GM19351 (cell line): ENCODE measurements around the gene ZRANB1.

Experiments used
- ATAC-seq: cut with Tn5 transposase; IDR thresholded peaks from one replicate; pipeline ENCODE4 v1.9.1; 2021; ENCODE audit warnings: mild to moderate bottlenecking, moderate library complexity; ENCODE audit not compliant: unreplicated experiment

The ZRANB1 gene

DNA sequence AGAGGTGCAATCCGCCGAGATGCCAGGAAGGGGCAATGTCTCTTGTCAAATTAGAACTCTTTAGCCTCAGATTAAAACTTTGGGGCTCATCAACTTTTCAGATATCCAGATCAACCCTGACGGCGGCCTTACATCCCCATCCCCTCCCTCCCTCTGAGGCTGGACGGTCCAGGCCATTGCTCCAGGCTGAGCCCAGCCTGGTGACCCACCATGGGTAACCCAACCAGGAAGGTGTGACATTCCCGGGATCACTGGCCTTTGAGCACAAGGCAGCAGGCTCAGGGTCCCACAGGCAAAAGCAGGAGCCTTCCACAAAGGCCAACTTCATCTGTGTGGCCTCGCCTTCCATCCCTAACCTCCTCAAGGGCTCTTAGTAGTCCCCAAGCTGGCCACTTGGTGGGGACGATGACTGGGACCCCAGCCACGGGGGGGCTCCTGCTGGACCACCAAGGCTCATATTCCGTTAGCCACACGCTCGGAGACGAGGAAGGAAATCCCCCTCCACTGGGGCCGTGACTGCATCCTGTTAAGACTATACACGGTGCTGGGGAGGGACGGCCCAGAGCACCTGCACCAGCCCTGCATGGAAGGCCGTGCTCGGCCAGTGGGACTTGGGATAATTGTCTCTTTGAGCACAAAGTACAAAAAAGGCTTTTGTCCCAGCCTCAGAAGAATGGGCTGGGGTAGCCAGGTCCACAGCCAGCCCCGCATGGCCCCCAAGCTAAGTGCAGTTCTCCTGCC is 62.8 kb downstream of the ZRANB1 start:
- no peak for ATAC-seq

DNA sequence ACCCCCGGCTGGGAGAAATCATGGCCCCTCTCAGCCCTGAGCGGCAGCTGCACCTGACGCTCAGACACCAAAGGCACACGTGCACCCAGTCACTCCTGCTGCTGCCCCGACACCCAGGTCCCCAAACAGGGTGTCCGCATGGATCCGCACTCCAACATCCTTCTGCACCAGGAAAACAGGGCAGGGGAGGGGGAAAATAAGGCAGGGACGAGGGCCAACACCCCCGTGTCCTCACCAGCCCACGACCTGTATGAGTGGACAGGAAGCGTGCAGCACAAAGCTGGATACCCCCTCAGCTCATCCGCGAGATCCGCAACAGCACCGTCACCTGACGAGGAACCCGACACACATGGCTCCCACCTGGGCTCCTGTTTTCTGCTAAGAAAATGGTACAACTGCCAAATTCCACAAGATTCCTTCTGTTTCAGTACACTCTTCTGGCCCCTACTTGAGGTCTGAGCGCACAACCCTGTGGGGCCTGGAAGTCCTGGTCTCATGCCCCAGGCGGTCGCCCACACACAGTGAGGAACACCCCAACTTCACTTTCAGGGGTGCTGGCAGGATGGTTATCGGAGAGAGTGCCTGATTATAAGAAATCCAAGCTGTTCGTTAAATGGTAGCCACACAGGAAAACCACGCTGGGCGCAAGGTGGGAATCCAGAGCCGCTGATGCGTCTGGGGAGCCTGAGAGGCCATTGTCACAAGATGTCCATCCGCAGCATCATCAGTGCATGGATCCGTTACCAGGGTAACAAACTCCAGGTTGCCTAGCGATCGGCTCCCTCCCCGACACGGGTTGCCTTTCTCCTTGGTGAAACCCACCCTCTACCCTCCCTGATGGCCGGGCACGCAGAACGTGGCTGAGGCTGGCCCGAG is 63.6 kb downstream of the ZRANB1 start:
- ATAC-seq = no peak

DNA sequence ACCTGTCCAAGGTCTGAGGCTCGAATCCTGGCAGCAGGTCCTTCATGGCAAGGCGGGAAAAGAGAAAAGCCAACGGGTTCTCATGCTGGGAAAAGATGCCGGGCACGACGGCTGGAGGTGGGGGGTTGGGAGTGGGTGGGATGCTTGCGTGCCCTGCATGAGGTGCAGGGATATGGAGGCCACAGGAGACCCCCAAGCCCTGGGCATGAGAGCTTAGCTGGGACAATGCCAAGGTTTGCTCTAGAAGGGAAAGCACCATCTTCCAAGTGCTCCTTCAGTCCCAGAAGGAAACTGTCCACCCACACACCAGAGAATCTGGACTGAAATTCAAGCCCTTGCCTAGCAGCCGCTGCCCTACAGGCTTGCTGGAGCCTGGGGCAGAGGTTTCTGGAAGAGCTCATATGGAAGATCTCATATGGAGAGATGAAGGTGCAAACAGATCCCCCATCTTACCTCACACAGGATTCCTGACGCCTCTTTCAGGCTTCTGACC is 64.3 kb downstream of the ZRANB1 start:
- ATAC-seq = no peak

DNA sequence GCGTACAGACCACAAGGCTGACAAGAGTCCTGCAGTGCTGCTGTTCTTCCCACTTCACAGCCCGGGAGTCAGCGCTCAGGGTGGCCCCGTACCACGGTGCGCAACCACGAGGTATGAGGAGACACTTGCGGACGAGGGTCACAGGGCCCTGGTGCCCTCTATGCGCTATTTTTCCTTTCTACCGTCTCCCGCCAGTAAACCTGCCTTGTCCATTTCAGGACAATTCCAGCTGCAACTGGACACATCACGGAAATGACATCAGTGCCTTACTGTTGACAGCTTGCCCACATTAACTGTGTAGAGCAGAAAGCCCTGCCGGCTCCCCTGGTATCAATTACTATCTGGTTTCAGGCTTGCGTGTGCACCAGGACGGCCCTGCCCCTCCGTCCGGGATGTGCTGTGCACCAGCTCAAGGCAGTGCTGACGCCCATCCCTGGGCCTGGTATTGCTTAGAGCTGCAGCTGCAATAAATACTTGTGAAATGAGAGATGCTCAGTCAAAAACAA is 65.1 kb downstream of the ZRANB1 start:
- ATAC-seq = no peak

DNA sequence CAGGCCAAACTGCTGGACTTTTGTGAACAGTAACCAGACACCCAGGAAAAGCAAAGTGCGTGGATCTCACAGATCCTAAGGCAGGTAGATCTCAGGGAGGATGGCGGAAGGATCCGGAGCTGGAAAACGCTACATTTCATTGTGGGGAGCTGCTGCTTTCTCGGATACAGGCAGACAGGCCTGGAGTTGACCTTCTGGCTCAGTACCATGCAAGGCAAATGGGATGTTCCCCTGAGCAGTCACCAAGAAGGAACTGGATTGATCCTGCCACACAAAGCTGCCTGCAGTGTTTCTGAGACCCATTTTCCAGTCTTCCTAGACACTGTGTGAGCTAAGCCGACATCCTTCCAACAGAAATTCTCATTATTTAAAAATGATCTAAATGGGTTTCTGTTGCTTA is 65.5 kb downstream of the ZRANB1 start:
- ATAC-seq = no peak

DNA sequence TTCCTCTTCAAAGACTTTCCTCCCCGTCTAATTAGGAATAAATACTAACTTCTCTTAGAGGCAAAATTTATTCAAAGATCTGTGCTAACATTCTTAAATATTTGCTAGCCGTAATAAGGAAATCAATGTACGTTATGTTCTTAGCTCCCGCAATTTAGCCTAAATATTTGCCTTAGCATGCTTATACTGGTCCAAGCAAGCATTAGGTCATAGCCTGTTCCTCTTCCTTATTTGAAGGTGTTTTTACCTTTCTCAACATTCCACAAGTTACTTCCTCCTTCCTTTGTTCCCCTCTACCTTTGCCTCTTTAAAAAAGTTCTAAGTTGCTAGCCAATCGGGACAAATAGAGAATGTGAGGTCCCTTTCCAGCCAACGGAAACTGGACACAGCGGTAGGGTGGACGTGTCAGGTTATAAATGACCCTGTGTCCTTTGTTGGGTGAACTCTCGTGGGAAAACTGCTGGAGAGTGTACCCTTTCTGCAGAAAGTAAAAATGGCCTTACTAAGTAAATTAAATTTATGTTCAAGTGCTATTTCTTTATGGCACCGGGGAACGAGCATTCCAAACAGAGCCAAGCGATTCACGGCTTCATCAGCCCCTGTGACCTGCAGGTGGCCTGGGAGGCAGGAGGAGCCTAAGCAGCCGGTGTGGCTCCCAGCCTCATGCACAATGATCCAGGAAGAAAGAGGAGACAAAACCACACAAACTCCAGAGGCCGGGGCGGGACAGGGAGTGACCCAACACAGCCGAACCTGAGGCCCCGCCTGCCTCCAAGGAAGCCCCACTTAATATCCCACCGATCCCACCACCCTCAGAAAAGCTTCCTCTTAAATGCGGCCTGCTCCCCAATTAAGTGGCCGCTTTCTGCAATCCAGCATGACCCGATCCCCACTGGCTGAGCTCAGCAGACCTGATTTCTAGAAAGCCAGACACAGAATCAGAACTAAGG is 67.0 kb downstream of the ZRANB1 start:
- no peak for ATAC-seq

DNA sequence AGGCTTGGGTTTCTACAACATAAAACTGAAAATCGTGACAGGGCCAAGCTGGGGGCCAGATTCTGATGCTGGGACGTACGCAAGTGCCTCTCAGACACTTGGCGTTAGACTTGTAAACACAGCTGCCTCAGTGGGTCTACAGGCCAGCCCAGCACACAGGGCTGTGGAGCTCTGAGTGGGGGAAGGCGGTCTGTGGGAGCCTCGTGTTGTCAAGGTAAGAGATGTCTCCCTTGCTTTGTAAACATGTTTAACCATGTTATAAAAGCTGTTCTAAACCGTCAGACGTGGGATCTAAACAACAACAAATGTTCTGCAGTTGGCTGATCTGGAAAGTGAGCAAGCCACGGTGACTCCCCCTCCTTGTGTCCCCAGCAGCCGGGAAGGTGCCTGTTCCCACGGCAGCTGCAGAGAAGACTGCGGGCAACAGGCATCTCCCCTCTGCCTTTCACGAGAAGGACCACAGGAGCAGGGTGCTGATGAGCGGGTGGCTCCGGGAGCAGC is 67.8 kb downstream of the ZRANB1 start:
- ATAC-seq = no peak

DNA sequence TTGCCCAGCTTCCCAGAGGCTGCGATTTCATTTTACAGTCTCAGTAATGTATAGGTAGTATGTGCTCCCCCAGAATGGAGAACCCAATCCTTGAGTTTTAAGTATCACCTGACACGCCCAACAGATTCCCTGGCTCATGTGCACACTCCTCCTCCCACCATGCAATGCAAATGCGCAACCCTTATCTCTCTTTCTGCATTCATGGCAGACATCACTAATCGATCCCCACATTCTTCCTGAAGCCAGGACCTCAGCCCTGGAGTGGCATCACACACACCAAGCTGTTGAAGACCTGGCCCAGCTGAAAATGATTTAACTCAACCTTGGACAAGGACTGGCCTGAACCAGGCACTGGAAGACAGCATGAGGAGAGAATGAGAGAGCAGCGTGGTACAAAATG is 68.4 kb downstream of the ZRANB1 start:
- no peak for ATAC-seq

DNA sequence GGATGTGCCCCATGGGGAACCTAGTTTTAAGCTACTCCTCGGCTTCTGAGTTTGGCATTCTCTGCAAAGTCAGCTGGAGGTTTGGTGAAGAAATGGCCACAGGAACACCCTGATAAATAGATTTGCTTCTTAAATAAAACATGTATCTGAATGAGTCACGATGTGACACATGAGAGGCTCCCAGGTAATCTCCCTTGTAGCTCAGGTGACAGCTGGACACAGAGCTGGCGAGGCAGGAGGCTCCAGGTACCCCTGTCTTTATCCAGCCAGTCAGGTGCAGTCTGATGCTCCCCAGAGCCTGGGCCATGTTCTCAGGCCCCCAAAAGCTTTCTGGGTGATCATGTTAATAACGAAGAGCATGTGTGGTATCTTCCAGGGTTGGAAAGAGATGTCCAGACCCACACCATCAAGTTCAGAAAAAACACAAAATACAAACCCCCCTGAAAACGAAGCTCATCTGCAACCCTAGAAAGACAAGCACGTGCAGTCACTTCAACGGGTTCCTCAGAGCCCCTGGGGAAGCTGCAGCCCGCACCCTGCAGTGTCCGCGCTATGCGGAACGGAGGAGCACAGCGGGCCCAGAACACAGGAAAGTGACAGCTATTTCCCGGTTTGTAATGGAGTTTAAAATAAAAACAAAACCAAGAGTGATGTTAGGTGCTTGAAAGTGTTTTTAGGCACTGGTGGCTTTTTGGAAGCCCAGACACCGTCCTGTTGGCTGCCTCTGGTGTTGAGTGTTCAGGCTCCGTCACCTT is 69.4 kb downstream of the ZRANB1 start:
- no peak for ATAC-seq

DNA sequence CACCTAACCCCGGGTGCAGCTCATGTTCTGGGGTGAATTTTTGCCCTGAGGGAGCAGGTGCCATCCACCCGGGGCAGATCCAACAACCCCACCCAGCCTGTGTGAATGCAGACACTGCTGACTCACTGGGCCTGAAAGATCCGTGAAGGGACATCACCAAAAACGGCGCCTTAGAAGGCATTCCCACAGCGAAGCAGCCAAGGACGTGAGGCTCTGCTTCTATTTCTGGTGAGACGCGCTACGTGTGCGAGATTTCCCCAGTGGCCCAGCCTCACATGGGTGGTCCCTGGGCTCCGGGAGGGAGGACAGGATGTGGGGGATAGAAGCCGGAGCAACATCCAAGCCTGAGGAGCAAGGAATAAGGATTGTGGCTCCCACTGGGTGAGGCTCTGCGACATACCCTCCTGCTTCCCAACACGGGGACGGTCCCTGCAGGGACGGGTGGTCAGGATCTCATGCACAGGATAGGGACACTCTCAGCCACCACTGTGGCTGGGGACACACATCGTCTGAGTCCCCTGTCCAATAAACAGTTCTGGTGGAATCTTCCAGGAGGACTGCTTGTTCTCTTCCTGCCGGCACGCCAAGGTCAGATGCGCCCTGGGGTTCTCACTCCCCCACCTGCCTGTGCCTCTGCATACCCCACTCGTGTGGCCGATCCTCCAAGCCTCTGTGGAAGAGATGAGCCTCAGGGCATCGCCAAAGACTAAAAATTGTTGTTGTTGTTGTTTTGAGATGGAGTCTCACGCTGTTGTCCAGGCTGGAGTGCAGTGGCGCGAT is 70.2 kb downstream of the ZRANB1 start:
- ATAC-seq = no peak

DNA sequence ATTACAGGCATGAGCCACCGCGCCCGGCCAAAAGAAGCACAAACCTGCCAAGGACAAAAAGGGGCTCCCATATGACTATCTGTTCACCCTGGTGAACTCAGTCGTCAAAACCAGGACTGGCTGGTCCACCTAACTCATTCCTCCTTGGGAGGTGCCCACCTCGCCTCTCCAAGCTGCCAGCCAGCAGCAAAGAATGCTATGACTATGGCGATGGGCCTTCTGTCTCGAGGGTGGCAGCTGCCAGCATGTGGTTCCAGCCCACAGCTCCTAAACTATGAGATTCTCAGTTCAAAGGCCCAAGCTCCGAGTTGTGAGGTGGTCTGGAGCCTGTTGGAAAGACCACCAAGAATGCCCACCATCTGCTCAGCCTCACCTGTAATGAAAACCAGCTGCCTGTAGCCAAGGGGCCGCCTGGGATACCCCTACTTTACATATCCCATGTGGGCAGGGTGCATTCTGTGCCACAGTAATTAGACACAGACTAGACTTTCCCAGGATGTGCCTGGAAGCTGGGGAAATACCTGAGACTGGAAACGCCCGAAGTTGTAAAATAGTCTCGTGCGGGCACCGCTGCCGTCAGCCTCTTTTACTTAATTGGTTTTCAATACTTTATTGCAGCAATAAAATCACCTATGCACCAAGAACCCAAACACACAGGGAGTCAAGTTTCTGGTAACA is 71.1 kb downstream of the ZRANB1 start:
- ATAC-seq = no peak

DNA sequence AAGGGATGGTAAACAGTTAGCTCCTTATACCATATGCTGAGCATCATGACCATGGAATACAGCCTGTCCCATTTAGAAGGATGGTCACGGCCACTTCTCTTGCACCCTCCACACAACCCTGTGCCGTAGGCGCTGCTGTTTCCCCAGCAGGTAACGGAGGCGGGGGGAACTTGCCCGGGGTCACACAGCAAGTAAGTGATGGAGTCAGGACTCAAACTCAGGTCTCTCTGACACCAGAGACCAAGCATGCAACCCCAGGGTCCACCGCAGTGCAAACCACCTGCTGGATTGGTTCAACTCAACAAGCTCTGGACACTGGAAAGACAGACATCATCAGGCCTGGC is 71.6 kb downstream of the ZRANB1 start:
- ATAC-seq = no peak

DNA sequence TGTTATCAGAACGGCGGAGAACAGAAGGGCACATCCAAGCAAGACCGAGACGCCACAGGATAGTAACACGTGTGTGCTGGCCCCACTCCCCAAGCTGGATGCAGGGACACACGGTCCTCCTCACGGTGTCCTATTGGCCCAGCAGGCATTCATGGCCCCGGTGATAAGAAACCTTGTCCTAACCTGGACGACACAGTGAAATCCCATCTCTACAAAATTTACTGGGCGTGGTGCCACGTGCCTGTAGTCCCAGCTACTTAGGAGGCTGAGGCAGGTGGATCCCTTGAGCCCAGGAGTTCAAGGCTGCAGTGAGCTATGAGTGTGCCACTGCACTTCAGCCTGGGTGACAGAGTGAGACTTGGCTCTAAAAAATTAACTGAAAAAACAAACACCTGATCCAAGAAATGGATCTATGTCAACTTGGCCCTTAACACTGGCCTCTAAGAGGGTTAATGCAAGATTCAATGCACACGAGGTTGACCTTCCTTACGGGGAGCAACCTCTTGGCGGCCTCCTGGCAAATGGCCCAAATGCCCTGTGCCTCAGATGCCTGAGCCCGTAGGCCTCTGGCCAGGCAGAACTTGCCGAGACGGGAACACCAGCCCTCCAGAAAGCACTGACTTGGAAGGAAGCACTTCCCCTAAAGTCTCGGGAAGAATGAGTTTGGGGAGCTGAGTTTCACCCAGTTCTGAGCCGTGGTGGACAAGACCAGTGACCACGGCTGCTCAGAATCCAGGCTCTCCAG is 72.3 kb downstream of the ZRANB1 start:
- ATAC-seq = no peak

DNA sequence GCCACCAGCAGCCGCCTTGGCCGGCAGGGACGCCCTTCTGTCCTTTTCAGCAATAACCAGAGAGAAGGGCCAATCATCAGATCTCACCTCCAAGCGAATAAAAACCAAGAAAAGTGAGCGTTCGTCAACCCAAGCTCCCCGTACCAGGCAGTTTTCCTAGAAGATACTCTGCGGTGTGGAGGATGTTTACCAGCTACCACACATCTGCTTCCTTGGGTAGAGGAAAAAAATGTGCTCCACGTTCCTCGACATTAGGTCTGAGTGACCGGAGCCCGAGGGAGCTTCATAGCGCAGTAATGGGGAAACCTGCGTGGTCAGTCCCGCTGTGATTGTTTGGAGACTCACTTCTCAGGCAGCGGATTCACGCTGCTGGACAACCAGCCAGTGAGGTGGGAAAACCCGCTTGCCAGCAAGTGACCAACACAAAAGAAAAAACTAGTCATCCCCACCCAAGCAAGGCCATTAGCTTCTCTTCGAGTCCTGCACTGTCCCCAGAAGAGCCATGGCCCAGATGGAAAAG is 73.0 kb downstream of the ZRANB1 start:
- no peak for ATAC-seq

DNA sequence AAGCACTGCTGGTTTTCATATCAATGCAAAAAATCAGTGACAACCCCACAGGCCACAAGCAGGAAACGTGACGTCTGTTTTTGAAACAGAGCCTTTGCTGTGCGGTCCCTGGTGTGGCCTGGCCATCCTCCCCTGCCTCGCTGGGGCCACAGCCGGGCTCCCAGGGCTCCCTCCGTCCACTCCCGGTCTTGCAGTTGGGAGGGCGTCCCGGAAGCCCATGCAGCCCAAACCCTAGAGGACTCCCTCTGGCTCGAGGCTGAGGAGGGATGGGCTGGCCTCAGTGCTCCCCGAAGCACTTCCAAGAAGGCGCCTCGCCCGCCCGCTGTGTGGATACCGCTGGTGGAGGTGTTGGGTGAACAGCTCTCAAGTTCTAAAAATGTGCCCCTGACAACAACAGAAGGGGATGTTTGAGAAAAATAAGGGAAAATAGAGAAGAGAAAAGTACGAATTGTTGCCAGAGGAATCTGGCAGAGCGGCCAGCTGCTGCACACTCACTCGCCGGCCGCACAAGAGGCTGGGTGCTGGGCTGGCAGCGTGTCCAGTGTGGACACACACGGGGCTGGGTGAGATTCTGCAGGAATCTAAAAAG is 73.5 kb downstream of the ZRANB1 start:
- ATAC-seq = peak; percentile 44

DNA sequence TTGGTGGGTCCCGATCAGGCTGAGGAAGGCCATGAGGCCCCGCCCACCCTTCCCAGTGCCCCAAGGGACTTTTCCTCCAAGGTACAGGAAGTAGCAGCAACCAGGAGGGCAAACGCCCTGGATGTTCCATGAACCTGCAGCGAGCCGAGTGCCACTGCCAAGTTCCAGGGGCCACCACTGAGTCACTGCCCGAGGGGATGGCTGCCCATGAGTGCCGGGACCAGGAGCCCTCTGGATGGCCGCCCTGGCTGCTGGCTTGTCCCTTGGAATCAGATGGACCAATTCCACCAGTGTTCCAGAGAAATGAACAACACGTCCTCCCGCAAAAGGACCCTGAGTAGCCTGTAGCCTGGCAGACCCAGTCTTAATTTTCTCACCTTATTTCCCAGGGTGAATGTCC is 74.2 kb downstream of the ZRANB1 start:
- ATAC-seq = no peak

DNA sequence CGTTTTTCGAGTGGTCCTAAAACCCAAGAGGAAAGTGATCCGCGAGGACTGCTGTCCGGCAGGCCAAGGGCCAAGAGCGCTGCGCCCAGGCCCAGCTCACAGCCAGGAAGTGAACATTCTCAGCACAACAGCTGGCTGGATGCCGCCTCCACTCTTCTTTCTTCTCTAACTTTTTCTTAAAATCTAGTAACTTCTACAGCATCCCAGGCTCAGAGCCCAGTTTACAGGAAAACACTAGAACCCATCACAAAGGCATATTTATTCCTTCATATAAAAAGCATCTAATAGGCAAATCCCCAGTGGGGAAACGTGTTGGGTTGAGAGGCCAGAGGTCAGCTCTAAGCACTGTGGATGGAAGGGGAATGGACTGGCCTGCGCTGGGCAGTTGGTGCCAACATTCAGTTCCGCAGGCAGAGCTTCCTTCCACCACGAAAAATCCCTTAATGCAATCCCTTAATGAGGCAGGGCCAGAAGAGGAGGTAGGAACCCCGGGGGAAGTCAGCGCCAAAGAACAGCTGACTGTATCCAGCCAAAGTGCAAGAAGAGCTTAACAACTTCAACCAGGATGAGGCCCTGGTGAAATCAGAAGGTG is 74.8 kb downstream of the ZRANB1 start:
- no peak for ATAC-seq
